ENCODE data around the gene CD81. TPM values are rescaled to one million over a fixed set of nuclear protein-coding genes. Genes with fewer than 3 reads are reported as not detected.
A peak's percentile ranks its signal among the peaks of the same experiment; 100 is the strongest.

The CD81 gene
- total and polyA plus RNA-seq, 9 of the 15 experiments (the other 6 are each of a cell fraction or from before 2014, with no cell fraction given): 2.4 to 189 (median 61.7) TPM

GRCh38 chr11:2420502-2421225, 43.6 kb downstream of the CD81 start (continued):
- TF ChIP-seq VEZF1 (CRISPR knock-in tag; IDR thresholded peaks at IDR 0.05) (peak; percentile 65), RBFOX2 (IDR thresholded peaks at IDR 0.05; ENCODE audit: low read depth, low read length) (no peak), CTBP1 (IDR thresholded peaks at IDR 0.05; ENCODE audit: borderline replicate concordance) (peak; percentile 31; the same call in 1 of the 2 replicates), PCBP1 (IDR thresholded peaks at IDR 0.05; ENCODE audit: low read depth, low read length, poor library complexity, severe bottlenecking) (peak; percentile 58), BHLHE40 (IDR thresholded peaks at IDR 0.05; ENCODE audit: low read length) (0 out of 2 replicates have a peak, but pooled peaks have one; percentile 14), MYC (IDR thresholded peaks at IDR 0.05; ENCODE audit: low read depth, low read length) (0 out of 2 replicates have a peak, but pooled peaks have one; percentile 23), MYC (CRISPR knock-in tag; IDR thresholded peaks at IDR 0.05; ENCODE audit: borderline replicate concordance, low read depth) (no peak), MAX (CRISPR knock-in tag; IDR thresholded peaks at IDR 0.05) (0 out of 2 replicates have a peak, but pooled peaks have one; percentile 21), RFX5 (IDR thresholded peaks at IDR 0.05; ENCODE audit: low read depth, low read length) (no peak), ZBTB34 (CRISPR knock-in tag; IDR thresholded peaks at IDR 0.05) (no peak), RB1 (IDR thresholded peaks at IDR 0.05; ENCODE audit: low read depth) (peak; percentile 85)
- TF ChIP-seq, protein P1, sequence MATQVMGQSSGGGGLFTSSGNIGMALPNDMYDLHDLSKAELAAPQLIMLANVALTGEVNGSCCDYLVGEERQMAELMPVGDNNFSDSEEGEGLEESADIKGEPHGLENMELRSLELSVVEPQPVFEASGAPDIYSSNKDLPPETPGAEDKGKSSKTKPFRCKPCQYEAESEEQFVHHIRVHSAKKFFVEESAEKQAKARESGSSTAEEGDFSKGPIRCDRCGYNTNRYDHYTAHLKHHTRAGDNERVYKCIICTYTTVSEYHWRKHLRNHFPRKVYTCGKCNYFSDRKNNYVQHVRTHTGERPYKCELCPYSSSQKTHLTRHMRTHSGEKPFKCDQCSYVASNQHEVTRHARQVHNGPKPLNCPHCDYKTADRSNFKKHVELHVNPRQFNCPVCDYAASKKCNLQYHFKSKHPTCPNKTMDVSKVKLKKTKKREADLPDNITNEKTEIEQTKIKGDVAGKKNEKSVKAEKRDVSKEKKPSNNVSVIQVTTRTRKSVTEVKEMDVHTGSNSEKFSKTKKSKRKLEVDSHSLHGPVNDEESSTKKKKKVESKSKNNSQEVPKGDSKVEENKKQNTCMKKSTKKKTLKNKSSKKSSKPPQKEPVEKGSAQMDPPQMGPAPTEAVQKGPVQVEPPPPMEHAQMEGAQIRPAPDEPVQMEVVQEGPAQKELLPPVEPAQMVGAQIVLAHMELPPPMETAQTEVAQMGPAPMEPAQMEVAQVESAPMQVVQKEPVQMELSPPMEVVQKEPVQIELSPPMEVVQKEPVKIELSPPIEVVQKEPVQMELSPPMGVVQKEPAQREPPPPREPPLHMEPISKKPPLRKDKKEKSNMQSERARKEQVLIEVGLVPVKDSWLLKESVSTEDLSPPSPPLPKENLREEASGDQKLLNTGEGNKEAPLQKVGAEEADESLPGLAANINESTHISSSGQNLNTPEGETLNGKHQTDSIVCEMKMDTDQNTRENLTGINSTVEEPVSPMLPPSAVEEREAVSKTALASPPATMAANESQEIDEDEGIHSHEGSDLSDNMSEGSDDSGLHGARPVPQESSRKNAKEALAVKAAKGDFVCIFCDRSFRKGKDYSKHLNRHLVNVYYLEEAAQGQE (IDR thresholded peaks at IDR 0.05; ENCODE audit: borderline replicate concordance): peak; percentile 79
- TF ChIP-seq, protein P1 (CRISPR knock-in tag; IDR thresholded peaks at IDR 0.05; ENCODE audit: low read depth): no peak
